ENCODE data around the gene RCOR2. TPM values are rescaled to one million over a fixed set of nuclear protein-coding genes. Genes with fewer than 3 reads are reported as not detected.
A peak's percentile ranks its signal among the peaks of the same experiment; 100 is the strongest.

Gene RCOR2
- total RNA-seq, 1 donor from 2014 or later, result 70.6 TPM

DNA sequence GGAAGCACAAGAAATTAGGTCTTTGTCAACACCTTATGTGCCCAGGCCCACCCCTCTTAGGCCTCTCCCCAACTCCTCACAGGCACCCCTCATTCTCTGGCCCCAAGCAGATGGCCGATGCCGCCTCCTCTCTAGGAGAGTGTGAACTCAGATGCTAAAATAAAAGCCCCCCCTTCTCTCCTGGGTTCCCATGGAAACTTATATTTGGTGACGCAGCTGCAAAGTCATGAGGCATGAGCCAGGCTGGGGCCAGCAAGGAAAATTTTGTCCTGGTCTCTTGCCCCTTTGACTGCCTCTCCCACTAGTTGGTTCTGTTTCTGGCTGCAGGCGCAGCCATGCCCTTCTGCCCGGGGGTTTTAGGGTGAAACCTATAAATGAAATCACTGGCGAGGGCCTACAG is 11.8 kb downstream of the RCOR2 start:
- Mint-ChIP-seq H3K9me3 (no peaks in the 10 kb centered on the region), H3K4me3 (no peak overlapping the region), H3K27me3 (ENCODE audit: insufficient read depth, low read depth) (peaks cover 4% of the 10 kb centered on the region), H3K27ac (peak overlapping the region; percentile 25), H3K4me1 (peaks cover 35% of the 10 kb centered on the region), H3K36me3 (peaks cover 18% of the 10 kb centered on the region)
- no peaks in the 10 kb centered on the region for H3K79me2 ChIP-seq (ENCODE audit: low read depth)
- no peak for DNase-seq (ENCODE audit: low spot score)
- no peak overlapping the region for H2AFZ ChIP-seq (replicated peaks)
- no peak overlapping the region for H3K27ac ChIP-seq
- no peak overlapping the region for H3K4me3 ChIP-seq
- TF ChIP-seq EZH2 (IDR thresholded peaks at IDR 0.05) (no peak), EZH2phosphoT487 (IDR thresholded peaks at IDR 0.05) (no peak)
- TF ChIP-seq, protein P1, sequence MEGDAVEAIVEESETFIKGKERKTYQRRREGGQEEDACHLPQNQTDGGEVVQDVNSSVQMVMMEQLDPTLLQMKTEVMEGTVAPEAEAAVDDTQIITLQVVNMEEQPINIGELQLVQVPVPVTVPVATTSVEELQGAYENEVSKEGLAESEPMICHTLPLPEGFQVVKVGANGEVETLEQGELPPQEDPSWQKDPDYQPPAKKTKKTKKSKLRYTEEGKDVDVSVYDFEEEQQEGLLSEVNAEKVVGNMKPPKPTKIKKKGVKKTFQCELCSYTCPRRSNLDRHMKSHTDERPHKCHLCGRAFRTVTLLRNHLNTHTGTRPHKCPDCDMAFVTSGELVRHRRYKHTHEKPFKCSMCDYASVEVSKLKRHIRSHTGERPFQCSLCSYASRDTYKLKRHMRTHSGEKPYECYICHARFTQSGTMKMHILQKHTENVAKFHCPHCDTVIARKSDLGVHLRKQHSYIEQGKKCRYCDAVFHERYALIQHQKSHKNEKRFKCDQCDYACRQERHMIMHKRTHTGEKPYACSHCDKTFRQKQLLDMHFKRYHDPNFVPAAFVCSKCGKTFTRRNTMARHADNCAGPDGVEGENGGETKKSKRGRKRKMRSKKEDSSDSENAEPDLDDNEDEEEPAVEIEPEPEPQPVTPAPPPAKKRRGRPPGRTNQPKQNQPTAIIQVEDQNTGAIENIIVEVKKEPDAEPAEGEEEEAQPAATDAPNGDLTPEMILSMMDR (IDR thresholded peaks at IDR 0.05), result no peak
- H3K27me3 ChIP-seq, result no peaks in the 10 kb centered on the region
- H4K20me1 ChIP-seq (ENCODE audit: low read depth), result peaks cover 35% of the 10 kb centered on the region
- no peak overlapping the region for H3K9ac ChIP-seq
- H3F3A ChIP-seq (ENCODE audit: low read depth), result peaks cover 33% of the 10 kb centered on the region
- H3K9me3 ChIP-seq (ENCODE audit: low read depth), result no peaks in the 10 kb centered on the region
- H3K4me1 ChIP-seq, result peaks cover 34% of the 10 kb centered on the region
- no peak overlapping the region for H3K4me2 ChIP-seq
- no peaks in the 10 kb centered on the region for H3K36me3 ChIP-seq

GRCh38 chr11:63904743-63905142 is 12.2 kb downstream of the RCOR2 start:
- Mint-ChIP-seq H3K27me3 (ENCODE audit: insufficient read depth, low read depth) (peaks cover 4% of the 10 kb centered on the region), H3K4me3 (no peak overlapping the region), H3K4me1 (peaks cover 31% of the 10 kb centered on the region), H3K36me3 (peaks cover 18% of the 10 kb centered on the region), H3K9me3 (no peaks in the 10 kb centered on the region), H3K27ac (peak overlapping the region; percentile 37)
- Histone ChIP-seq H3K4me2 (no peak overlapping the region), H3K9ac (no peak overlapping the region), H3K27me3 (no peaks in the 10 kb centered on the region), H3K4me3 (no peak overlapping the region), H3K9me3 (ENCODE audit: low read depth) (no peaks in the 10 kb centered on the region), H2AFZ (replicated peaks) (no peak overlapping the region), H3K36me3 (no peaks in the 10 kb centered on the region), H3K79me2 (ENCODE audit: low read depth) (no peaks in the 10 kb centered on the region), H3K27ac (no peak overlapping the region), H3K4me1 (peaks cover 29% of the 10 kb centered on the region), H4K20me1 (ENCODE audit: low read depth) (peaks cover 30% of the 10 kb centered on the region), H3F3A (ENCODE audit: low read depth) (peaks cover 28% of the 10 kb centered on the region)
- TF ChIP-seq EZH2phosphoT487 (IDR thresholded peaks at IDR 0.05) (no peak), EZH2 (IDR thresholded peaks at IDR 0.05) (no peak)
- TF ChIP-seq, protein P1 (IDR thresholded peaks at IDR 0.05), result no peak
- DNase-seq (ENCODE audit: low spot score), result no peak

DNA sequence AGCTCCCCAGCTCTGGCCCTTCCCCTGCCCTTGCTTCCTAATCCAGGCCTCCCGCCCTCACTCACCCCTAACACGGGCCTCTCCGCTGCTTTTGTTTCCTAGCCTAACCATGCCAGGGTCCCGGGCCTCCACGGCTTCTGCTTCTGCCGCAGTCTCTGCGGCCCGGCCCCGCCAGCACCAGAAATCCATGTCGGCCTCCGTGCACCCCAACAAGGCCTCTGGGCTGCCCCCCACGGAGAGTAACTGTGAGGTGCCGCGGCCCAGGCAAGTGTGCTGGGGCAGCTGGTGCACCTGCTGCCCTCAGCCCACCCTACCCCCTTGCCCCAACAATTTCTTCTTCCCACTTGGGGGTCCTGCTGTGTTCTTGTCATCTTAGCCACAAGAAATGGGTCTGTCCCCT is 13.1 kb downstream of the RCOR2 start:
- Mint-ChIP-seq H3K27ac (peak overlapping the region; percentile 72), H3K4me3 (no peak overlapping the region), H3K9me3 (no peaks in the 10 kb centered on the region), H3K4me1 (peaks cover 27% of the 10 kb centered on the region), H3K27me3 (ENCODE audit: insufficient read depth, low read depth) (peaks cover 4% of the 10 kb centered on the region), H3K36me3 (peaks cover 25% of the 10 kb centered on the region)
- Histone ChIP-seq H3K9me3 (ENCODE audit: low read depth) (no peaks in the 10 kb centered on the region), H2AFZ (replicated peaks) (no peak overlapping the region), H4K20me1 (ENCODE audit: low read depth) (peaks cover 22% of the 10 kb centered on the region), H3K36me3 (no peaks in the 10 kb centered on the region), H3K4me2 (no peak overlapping the region), H3K79me2 (ENCODE audit: low read depth) (no peaks in the 10 kb centered on the region), H3K4me1 (peaks cover 21% of the 10 kb centered on the region), H3F3A (ENCODE audit: low read depth) (peaks cover 20% of the 10 kb centered on the region), H3K27ac (peak overlapping the region; percentile 37), H3K27me3 (no peaks in the 10 kb centered on the region), H3K4me3 (no peak overlapping the region), H3K9ac (peak overlapping the region; percentile 13)
- DNase-seq (ENCODE audit: low spot score), result peak; percentile 28
- TF ChIP-seq EZH2phosphoT487 (IDR thresholded peaks at IDR 0.05), result no peak
- TF ChIP-seq, protein P1 (IDR thresholded peaks at IDR 0.05), result no peak
- TF ChIP-seq EZH2 (IDR thresholded peaks at IDR 0.05), result no peak

Measured in neural progenitor cell (in vitro differentiated cells).